Measurements from ENCODE around the gene NKTR. TPM values are rescaled to one million over a fixed set of nuclear protein-coding genes. Genes with fewer than 3 reads are reported as not detected.
"Not testable (repeated sequence)": the region's sequence is repeated elsewhere in the genome, so short reads cannot be mapped to it uniquely, and the experiment has no call there.

The NKTR gene
- total RNA-seq: 100 to 1,000 TPM in 3 of 6 donors, 10 to 100 TPM in 3; 53.7 to 231 (median 103) TPM

DNA sequence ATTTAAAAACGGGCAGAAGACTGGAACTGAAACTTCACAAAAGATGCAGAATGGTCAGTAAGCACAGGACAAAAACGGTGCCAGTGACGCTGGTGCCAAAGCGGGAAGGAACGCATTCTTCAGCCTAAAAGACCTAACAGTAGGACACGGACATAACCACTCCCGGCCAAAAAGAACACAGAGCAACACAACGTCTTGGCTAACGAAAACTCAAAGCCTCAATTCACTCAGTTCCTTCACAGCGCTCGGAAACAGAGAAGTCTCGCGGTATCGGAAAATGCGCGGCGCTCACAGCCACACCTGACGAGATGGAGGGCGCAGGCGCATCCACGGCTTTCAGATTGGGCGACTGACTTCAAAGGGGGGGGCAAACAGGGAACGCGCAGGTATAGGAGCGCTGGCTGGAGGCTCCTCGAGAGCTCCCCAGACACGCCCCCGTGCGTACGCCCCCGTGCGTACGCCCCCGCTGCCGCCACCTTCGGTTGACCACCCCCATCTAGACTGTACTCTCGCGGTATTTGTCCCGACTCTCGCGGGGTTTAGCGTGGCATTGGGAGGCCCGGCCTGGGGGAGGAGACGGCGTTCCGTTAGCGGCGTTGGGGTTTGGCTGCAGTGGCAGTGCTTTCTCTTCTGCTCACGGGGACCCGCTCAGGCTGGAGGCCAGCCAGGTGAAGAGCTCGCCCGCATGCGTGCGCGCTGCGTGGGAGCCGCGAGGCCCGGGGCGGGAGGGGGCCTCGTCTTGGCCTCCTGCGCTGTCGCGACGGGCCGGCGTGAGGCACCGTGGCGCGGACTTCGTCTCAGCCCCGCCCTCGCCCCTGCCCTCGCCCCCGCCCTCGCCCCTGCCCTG lies at the start of gene NKTR:
TSS of gene NKTR (plus strand) at position 576 of the 847 bp plus-strand sequence. CDS start 321 bp downstream, outside the sequence.
- Histone ChIP-seq H3K36me3 (peaks cover 0 to 7% (median 0%) of the 10 kb centered on the region in 4 donors), H3K4me1 (peaks cover 18 to 41% (median 27%) of the 10 kb centered on the region in 4 donors), H3K27me3 (no peaks in the 10 kb centered on the region), H3K9me3 (no peaks in the 10 kb centered on the region), H3K4me3 (peak within 1 kb of the TSS; percentile 84 to 99 (median 89)), H3K27ac (peak within 1 kb of the TSS; percentile 96 to 99 (median 96))
- peak; percentile 97 to 99 for ATAC-seq (ENCODE audit: low FRiP score in 2 of 2)
- TF ChIP-seq, protein P1, sequence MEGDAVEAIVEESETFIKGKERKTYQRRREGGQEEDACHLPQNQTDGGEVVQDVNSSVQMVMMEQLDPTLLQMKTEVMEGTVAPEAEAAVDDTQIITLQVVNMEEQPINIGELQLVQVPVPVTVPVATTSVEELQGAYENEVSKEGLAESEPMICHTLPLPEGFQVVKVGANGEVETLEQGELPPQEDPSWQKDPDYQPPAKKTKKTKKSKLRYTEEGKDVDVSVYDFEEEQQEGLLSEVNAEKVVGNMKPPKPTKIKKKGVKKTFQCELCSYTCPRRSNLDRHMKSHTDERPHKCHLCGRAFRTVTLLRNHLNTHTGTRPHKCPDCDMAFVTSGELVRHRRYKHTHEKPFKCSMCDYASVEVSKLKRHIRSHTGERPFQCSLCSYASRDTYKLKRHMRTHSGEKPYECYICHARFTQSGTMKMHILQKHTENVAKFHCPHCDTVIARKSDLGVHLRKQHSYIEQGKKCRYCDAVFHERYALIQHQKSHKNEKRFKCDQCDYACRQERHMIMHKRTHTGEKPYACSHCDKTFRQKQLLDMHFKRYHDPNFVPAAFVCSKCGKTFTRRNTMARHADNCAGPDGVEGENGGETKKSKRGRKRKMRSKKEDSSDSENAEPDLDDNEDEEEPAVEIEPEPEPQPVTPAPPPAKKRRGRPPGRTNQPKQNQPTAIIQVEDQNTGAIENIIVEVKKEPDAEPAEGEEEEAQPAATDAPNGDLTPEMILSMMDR (IDR thresholded peaks at IDR 0.05): peak in 3 of 6 experiments; percentile 1 to 19 (median 14)
- no peak for TF ChIP-seq EP300 (IDR thresholded peaks at IDR 0.05)
- TF ChIP-seq POLR2A (IDR thresholded peaks at IDR 0.05): peak in 3 of 4 donors; percentile 31 to 92 (median 47)
- peak; percentile 72 to 83 for TF ChIP-seq POLR2AphosphoS5 (IDR thresholded peaks at IDR 0.05)
- DNase-seq: peak; percentile 95 to 98
- 0% methylated on average over 22 to 75 of the region's 76 CpGs for WGBS, 2 donors

DNA sequence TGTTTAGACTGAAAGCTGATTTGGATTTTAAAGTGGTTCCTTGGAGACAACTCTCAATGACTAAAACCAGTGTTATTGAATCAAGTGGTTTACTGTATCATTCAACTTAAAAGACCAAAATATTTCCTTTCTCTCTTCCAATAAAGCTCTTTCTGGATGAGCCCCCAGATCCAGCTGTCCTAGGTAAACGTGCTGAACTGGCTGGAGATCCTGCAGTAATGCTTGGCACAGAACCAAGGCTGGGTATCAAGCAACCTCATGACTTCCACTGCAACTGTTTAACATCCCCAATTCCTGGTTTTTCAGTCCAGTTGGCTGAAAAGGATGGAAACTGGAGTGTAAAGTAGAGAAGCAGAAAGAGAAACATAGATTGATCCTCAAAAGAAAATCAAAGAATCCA lies 47.7 kb upstream of the NKTR start:
- peak overlapping the region in 2 of 4 donors; percentile 73 to 86 for H3K27ac ChIP-seq
- peaks cover 28 to 78% (median 42%) of the 10 kb centered on the region in 4 donors for H3K36me3 ChIP-seq
- no peak for ATAC-seq (ENCODE audit: low FRiP score in 2 of 2)
- H3K4me3 ChIP-seq: no peak overlapping the region
- TF ChIP-seq POLR2AphosphoS5 (IDR thresholded peaks at IDR 0.05) (no peak), POLR2A (IDR thresholded peaks at IDR 0.05) (no peak), EP300 (IDR thresholded peaks at IDR 0.05) (no peak)
- TF ChIP-seq, protein P1 (IDR thresholded peaks at IDR 0.05): no peak
- no peak for DNase-seq
- H3K9me3 ChIP-seq: no peaks in the 10 kb centered on the region
- no peaks in the 10 kb centered on the region for H3K27me3 ChIP-seq
- 25 to 29% methylated on average over 1 of the region's 1 CpG for WGBS, 2 donors
- H3K4me1 ChIP-seq: peaks cover 13 to 22% (median 14%) of the 10 kb centered on the region in 4 donors

DNA sequence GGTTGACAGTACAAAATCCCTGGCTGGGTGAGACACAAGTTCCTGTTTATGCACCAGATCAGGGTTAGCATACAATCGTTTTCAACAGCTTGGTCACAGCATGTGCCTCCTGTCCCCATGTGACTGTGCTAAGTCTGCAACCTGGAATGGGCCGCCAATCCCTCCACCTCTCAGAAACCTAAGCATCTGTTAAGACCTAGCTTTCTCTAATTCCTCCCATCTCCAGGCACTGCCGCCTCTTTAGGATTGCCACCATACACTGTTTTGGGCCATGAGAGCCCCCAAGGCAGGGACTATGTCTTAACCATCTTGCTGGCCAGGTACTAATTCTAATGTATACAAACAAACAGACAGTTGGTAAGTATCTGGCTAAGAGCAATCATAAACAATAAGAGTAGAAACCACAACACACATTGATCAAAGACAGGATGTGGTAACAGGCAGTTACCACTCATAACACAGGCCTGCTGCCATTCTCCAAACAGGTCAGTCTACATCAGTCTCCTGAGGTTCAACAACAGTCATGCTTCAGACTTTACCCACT lies 44.3 kb upstream of the NKTR start:
- TF ChIP-seq POLR2A (IDR thresholded peaks at IDR 0.05) (no peak), EP300 (IDR thresholded peaks at IDR 0.05) (peak in 2 of 4 donors; percentile 50 to 82), POLR2AphosphoS5 (IDR thresholded peaks at IDR 0.05) (peak in 1 of 2 donors; percentile 82)
- TF ChIP-seq, protein P1 (IDR thresholded peaks at IDR 0.05): no peak
- no peak overlapping the region for H3K4me3 ChIP-seq
- 63 to 71% methylated on average over 3 of the region's 3 CpGs for WGBS, 2 donors
- peak overlapping the region; percentile 6 to 86 (median 73) for H3K27ac ChIP-seq
- H3K9me3 ChIP-seq: no peaks in the 10 kb centered on the region
- ATAC-seq (ENCODE audit: low FRiP score in 2 of 2) (peak in 1 of 2 donors; percentile 78), DNase-seq (peak in 1 of 2 donors; percentile 38)
- H3K4me1 ChIP-seq: peaks cover 10 to 22% (median 12%) of the 10 kb centered on the region in 4 donors
- no peaks in the 10 kb centered on the region for H3K27me3 ChIP-seq
- peaks cover 28 to 92% (median 54%) of the 10 kb centered on the region in 4 donors for H3K36me3 ChIP-seq

DNA sequence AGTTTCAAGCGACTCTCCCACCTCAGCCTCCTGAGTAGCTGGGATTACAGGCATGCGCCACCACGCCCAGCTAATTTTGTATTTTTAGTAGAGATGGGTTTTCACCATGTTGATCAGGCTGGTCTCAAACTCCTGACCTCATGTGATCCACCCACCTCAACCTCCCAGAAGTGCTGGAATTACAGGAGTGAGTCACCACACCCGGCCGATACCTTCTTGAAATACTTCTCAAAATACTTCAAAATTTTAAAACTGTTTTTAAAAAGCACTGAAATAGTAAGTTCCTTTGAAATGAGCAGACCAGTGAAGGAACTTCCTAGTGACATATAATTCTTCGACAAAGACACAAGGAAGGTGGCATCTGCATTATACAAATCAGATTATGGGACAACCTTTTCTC lies 43.7 kb upstream of the NKTR start:
- H3K27me3 ChIP-seq; ATAC-seq (ENCODE audit: low FRiP score in 2 of 2); H3K9me3 ChIP-seq; DNase-seq; H3K4me3 ChIP-seq: not testable (repeated sequence)
- WGBS, 2 donors: 85 to 92% methylated on average over 6 of the region's 6 CpGs
- Histone ChIP-seq H3K27ac (peak overlapping the region; percentile 6 to 86 (median 73)), H3K36me3 (peaks cover 28 to 97% (median 60%) of the 10 kb centered on the region in 4 donors), H3K4me1 (peaks cover 10 to 22% (median 12%) of the 10 kb centered on the region in 4 donors)

DNA sequence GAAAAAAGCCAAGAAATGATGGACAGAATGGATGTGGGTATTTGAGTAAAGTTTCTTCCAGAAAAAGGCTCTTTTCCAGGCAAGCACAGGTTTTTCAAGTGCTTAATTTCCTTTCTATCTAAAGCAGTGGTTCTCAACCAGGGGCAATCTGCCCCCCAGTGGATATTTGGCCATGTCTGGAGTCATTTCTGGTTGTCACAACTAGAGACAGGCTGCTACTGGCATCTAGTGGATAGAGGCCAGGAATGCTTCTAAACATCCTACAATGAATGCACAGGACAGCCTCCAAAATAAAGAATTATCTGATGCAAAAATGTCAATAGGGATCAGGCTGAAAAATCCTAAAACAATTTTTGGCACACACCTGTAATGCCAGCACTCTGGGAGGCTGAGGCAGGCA lies 42.6 kb upstream of the NKTR start:
- H3K4me1 ChIP-seq: peaks cover 10 to 22% (median 12%) of the 10 kb centered on the region in 4 donors
- H3K27ac ChIP-seq: peak overlapping the region in 2 of 4 donors; percentile 73 to 86
- DNase-seq (no peak), ATAC-seq (ENCODE audit: low FRiP score in 2 of 2) (no peak)
- H3K36me3 ChIP-seq: peaks cover 22 to 97% (median 63%) of the 10 kb centered on the region in 4 donors
- H3K9me3 ChIP-seq: no peaks in the 10 kb centered on the region
- no peak overlapping the region for H3K4me3 ChIP-seq
- TF ChIP-seq, protein P1 (IDR thresholded peaks at IDR 0.05): peak in 5 of 6 experiments; percentile 12 to 55 (median 29)
- TF ChIP-seq POLR2A (IDR thresholded peaks at IDR 0.05): no peak
- H3K27me3 ChIP-seq: no peaks in the 10 kb centered on the region

Measured in upper lobe of left lung (tissue), 6 donors.